Hippocampal formation (tissue), 2 donors: ENCODE results near the gene MCF2L2.
"Not testable (repeated sequence)": the region's sequence is repeated elsewhere in the genome, so short reads cannot be mapped to it uniquely, and the experiment has no call there.

Experiments
- DNase-seq, 2 donors: peaks; one replicate each; lab custom pipeline; 2025; lab: John Stamatoyannopoulos, UW

Gene MCF2L2

DNA sequence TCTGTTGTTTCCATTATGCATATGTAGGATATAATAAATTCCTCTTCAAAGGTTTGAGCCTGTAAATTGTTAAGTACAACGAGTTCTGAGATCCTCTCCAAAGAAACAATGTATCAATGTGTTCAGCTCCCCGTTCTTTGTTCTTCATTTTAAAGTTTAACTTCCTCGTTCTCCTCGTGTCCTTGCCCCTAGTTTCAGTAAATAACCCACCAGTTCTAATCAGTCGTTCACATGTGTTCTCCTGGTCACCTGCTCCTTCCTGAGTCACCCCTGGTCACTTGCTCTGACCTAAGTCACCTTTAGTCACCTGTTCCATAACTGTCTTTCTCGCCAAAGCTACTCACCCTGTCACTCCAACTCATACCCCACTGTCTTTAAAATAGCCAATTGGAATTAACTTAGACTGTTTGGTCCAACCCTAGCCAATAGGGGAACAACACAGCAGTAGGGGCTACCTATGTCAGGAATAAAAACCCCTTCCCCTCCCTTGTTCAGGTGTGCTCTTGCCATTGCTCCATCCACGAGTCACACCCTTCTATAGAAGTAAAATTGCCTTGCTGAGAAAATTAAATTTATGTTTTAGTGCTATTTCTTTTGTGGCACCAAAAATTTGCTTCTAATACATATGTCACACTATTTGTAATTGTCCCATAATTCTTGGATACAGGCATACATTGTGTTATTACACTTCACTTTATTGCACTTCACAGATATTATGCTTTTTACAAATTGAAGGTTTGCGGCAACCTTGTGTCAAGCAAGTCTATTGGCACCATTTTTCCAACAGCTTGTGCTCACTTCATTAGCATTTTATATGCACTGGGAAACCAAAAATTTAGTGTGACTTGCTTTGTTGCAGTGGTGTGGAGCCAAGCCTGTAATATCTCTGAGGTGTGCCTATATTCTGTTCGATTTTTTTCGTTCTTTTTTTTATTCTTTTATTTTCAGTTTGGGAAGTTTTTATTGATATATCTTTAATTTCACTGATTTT, 15.3 kb upstream of the MCF2L2 start:
- DNase-seq: no peak

DNA sequence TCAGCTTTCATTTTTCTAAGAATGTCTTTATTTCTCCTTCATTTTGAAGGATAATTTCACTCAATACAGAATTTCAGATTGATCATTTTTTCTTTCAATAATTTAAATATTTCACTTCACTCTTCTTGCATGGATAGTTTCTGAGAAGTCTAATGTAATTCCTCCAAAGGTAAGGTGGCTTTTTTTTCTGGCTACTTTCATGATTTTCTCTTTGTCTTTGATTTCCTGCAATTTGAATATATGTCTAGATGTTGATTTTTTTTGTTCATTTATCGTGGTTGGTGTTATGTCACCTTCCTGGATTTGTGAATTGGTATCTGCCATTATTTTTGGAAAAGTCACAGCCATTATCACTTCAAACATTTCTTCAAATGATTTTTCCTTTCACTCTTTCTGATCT, 14.6 kb upstream of the MCF2L2 start:
- DNase-seq: no peak

- DNase-seq: not testable (repeated sequence)
Measured at GRCh38 chr3:183440521-183440920, 12.1 kb upstream of the MCF2L2 start.

DNA sequence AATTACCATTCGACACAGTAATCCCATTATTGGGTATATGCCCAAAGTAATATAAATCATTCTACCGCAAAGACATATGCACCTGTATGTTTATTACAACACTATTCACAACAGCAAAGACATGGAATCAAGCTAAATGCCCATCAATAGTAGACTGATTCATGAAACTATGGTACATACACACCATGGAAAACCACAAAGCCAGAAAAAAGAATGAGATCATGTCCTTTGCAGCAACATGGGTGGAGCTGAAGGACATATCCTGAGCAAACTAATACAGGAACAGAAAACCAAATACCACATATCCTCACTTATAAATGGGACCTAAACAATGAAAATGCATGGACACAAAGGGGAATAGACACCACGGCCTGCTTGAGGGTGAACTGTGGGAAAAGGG, 11.1 kb upstream of the MCF2L2 start:
- no peak for DNase-seq

DNA sequence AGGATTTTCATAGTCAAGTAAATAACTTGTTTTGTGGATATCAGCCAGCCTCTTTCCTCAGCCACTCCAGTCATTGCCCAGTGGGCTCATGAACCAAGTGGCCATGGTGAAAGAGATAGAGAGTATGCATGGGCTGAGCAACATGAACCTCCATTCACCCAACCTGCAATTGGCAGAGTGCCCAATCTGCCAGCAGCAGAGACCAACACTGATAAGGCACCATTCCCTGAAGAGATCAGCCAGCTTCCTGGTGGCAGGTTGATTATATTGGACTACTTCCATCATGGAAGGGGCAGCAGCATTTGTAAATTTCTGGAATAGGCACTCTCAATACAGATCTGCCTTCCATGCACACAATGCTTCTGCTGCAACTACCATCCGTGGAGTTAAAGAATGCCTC, 10.3 kb upstream of the MCF2L2 start:
- no peak for DNase-seq

GRCh38 chr3:183437666-183438564, 9.5 kb upstream of the MCF2L2 start:
- no peak for DNase-seq

GRCh38 chr3:183437061-183437460, 8.6 kb upstream of the MCF2L2 start:
- DNase-seq: no peak

GRCh38 chr3:183435661-183436060, 7.2 kb upstream of the MCF2L2 start:
- DNase-seq: no peak

- no peak for DNase-seq
Measured at GRCh38 chr3:183434992-183435391, 6.6 kb upstream of the MCF2L2 start.

- DNase-seq: no peak
Measured at GRCh38 chr3:183434503-183434902, 6.1 kb upstream of the MCF2L2 start.

DNA sequence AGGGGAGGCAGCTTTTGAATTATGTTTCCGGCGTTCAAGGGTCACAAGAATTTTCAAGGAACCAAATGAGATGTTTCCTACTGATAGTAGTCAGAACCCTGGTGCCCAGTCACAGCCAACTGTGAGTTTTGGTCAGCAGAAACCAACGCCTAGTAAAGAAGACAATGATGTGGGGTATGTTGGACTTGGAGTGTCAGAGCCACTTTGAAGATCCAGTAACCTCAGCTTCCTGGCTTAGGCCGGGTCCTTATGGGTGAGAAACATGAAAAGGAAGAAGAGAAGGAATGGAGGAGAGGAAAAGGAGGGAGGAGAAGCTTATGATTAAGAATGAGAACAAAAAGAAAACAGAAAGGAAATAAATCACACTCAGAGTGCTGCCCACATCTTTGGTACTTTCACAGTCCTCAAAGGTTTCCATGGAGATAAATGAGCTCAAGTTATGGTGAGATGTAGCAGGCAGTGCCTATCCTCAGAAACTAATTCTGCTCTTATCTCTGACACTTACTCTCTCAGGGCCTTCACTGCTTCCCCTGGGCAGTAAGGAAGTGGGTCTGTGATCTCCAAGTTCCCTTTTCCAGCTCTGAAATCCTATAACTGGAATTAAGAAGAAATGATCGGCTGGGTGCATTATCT, 2.0 kb upstream of the MCF2L2 start:
- no peak for DNase-seq

DNA sequence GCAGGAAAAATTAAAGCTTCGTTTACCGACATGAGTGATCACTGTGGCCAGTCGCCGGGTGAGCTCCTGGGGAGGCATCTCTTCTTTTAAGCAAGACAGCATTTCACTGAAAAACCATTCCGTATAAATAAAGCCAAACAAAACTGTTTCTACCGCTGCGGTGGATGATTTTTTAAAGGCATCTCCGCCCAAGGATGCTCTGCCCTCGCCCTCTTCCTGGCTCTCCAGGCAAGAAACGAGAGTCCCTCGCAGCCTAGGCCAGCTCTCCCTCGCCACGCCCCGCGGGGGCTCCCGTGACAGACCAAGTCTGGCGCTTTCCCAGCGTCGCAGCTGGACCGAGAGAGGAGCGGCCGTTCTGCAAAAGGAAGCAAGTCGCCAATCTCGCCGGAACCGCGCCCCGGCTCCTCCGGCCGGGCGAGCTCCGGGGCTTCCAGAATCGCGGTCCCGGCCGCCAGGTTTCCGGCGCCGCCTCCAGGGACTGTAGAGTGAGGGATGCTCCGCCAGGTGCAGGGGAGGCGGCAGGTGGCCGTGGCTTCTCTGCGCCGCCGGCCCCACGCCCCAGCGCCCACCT, 458 bp downstream of the MCF2L2 start:
- DNase-seq: peak; percentile 48 to 65

- peak in 1 of 2 donors; percentile 33 for DNase-seq
Measured at GRCh38 chr3:183427196-183427875, 1.1 kb downstream of the MCF2L2 start.

- DNase-seq: not testable (repeated sequence)
Measured at GRCh38 chr3:183418807-183419206, 9.6 kb downstream of the MCF2L2 start.

GRCh38 chr3:183411216-183411922, 17.1 kb downstream of the MCF2L2 start:
- no peak for DNase-seq

GRCh38 chr3:183410759-183411158, 17.7 kb downstream of the MCF2L2 start:
- no peak for DNase-seq

- no peak for DNase-seq
Measured at GRCh38 chr3:183410280-183410679, 18.1 kb downstream of the MCF2L2 start.

- no peak for DNase-seq
Measured at GRCh38 chr3:183409219-183409618, 19.2 kb downstream of the MCF2L2 start.

DNA sequence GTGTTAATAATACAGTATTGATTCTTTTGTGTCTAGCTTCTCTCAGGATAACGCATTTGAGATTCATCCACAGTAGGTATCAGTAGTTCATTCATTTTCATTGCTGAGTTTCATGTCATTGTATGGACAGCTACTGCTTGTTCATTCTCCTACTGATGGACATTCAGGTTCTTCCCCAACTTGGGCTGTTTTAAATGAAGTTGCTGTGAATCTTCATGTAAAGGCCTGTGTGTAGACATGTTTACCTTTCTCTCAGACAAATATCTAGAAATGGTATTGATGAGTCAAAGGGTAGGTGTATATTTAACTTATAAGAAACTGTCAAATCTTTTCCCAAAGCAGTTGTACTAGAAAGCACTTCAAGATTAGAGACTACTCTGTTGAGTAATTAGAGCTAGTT, 26.7 kb downstream of the MCF2L2 start:
- no peak for DNase-seq

DNA sequence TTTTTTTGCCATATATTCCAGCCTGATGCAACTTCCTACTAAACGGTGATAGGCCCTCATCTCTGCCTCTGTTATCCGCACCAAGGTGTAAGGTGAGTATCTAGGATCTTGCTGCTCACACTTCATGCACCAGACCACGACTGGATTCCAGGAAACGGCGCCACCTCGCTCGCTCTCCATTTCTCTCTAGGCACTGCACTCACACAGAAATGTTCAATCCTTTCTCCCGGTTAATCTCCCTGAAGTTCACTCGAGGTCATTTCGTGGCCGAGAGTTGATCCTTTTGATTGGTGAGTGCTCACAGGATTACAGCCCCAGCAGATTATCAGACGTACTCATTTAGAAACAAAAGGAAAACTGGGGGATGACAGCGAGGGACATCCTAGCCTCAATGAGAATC, 28.1 kb downstream of the MCF2L2 start:
- no peak for DNase-seq
